Right atrium auricular region (tissue), 2 donors: ENCODE data around the gene C3orf18. TPM values are rescaled to one million over a fixed set of nuclear protein-coding genes. Genes with fewer than 3 reads are reported as not detected.

Source experiments
- DNase-seq: peaks from one replicate; pipeline ENCODE4 v3.0.0-alpha.2; 2019; ENCODE audit warnings: low spot score
- H3K27ac ChIP-seq, 2 donors: fragments of 200-600 bp; sonication (generic); 1 replicate in 1 of 2; 2 replicates in 1 of 2; pipeline ENCODE4 v1.5.1; 2016 to 2019
- H3K27me3 ChIP-seq, 2 donors: fragments of 200-600 bp; sonication (generic); one replicate each; pipeline versions ENCODE4 v1.5.1 to v1.6.0; 2017 to 2019
- H3K36me3 ChIP-seq: fragments of 200-600 bp; sonication (generic); one replicate; pipeline ENCODE4 v1.5.1; 2016
- H3K4me1 ChIP-seq, 2 donors: fragments of 200-600 bp; sonication (generic); one replicate each; pipeline versions ENCODE4 v1.5.1 to v1.6.0; 2017 to 2019
- H3K4me3 ChIP-seq, 2 donors: fragments of 200-600 bp; sonication (generic); 1 replicate in 1 of 2; 2 replicates in 1 of 2; pipeline ENCODE4 v1.5.1; 2017 to 2019; ENCODE audit warnings: mild to moderate bottlenecking in 1 of 2, moderate library complexity in 1 of 2
- H3K9me3 ChIP-seq, 2 donors: fragments of 200-600 bp; sonication (generic); one replicate each; pipeline ENCODE4 v1.5.1; 2019
- CTCF ChIP-seq, 2 donors: fragments of 200-600 bp; sonication (generic); IDR thresholded peaks; one replicate each; pipeline ENCODE4 v1.5.1; 2019; ENCODE audit warnings: antibody characterized with exemption in 2 of 2
- total RNA-seq, 2 donors: library from RNA; depleted of rRNA; stranded (reverse); fragments of >200 nt; gene quantifications; one replicate each; pipeline ENCODE4 v1.1.0, GENCODE V29; 2016

The C3orf18 gene
- total RNA-seq, 2 donors from 2014 or later: 25.6 to 34.8 TPM

- H3K4me1 ChIP-seq: peaks cover 0 to 37% of the 10 kb centered on the region in 2 donors
- H3K27ac ChIP-seq: peak overlapping the region in 1 of 2 donors; percentile 82
These were observed 13.3 kb upstream of the C3orf18 start for GRCh38 chr3:50580683-50581458.

GRCh38 chr3:50577348-50577747 lies 9.8 kb upstream of the C3orf18 start:
- no peaks in the 10 kb centered on the region for H3K9me3 ChIP-seq
- TF ChIP-seq CTCF (IDR thresholded peaks at IDR 0.05): no peak
- no peaks in the 10 kb centered on the region for H3K27me3 ChIP-seq
- no peaks in the 10 kb centered on the region for H3K36me3 ChIP-seq
- no peak overlapping the region for H3K4me3 ChIP-seq
- DNase-seq: no peak
- no peak overlapping the region for H3K27ac ChIP-seq
- peaks cover 0 to 14% of the 10 kb centered on the region in 2 donors for H3K4me1 ChIP-seq

More at GRCh38 chr3:50580683-50581458, 13.3 kb upstream of the C3orf18 start:
- Histone ChIP-seq H3K36me3 (no peaks in the 10 kb centered on the region), H3K4me3 (no peak overlapping the region), H3K27me3 (no peaks in the 10 kb centered on the region), H3K9me3 (no peaks in the 10 kb centered on the region)
- peak in 1 of 2 donors; percentile 15 for TF ChIP-seq CTCF (IDR thresholded peaks at IDR 0.05)
- no peak for DNase-seq

- no peaks in the 10 kb centered on the region for H3K27me3 ChIP-seq
These were observed 7.8 kb upstream of the C3orf18 start for GRCh38 chr3:50575372-50575771.

GRCh38 chr3:50574444-50574831 lies 6.9 kb upstream of the C3orf18 start:
- no peak for TF ChIP-seq CTCF (IDR thresholded peaks at IDR 0.05)
- Histone ChIP-seq H3K4me3 (no peak overlapping the region), H3K27ac (no peak overlapping the region), H3K27me3 (no peaks in the 10 kb centered on the region), H3K36me3 (no peaks in the 10 kb centered on the region), H3K4me1 (peaks cover 0 to 17% of the 10 kb centered on the region in 2 donors), H3K9me3 (no peaks in the 10 kb centered on the region)
- DNase-seq: no peak

More at GRCh38 chr3:50575372-50575771, 7.8 kb upstream of the C3orf18 start:
- H3K36me3 ChIP-seq: no peaks in the 10 kb centered on the region
- DNase-seq: no peak
- H3K4me1 ChIP-seq: peaks cover 0 to 9% of the 10 kb centered on the region in 2 donors
- H3K4me3 ChIP-seq: no peak overlapping the region
- no peaks in the 10 kb centered on the region for H3K9me3 ChIP-seq
- TF ChIP-seq CTCF (IDR thresholded peaks at IDR 0.05): no peak
- H3K27ac ChIP-seq: no peak overlapping the region

GRCh38 chr3:50573566-50574443 lies 6.3 kb upstream of the C3orf18 start:
- H3K27ac ChIP-seq: no peak overlapping the region

More at GRCh38 chr3:50573566-50574443, 6.3 kb upstream of the C3orf18 start:
- Histone ChIP-seq H3K27me3 (no peaks in the 10 kb centered on the region), H3K9me3 (no peaks in the 10 kb centered on the region), H3K4me1 (peaks cover 0 to 17% of the 10 kb centered on the region in 2 donors), H3K36me3 (no peaks in the 10 kb centered on the region), H3K4me3 (no peak overlapping the region)
- no peak for TF ChIP-seq CTCF (IDR thresholded peaks at IDR 0.05)
- no peak for DNase-seq
